HG03571 (cell line): Measurements from ENCODE around the gene NPS.

Source experiments
- ATAC-seq: cut with Tn5 transposase; IDR thresholded peaks from one replicate; pipeline ENCODE4 v1.9.1; 2021; ENCODE audit not compliant: unreplicated experiment

NPS gene

GRCh38 chr10:127556916-127557315, 7.8 kb downstream of the NPS start:
- ATAC-seq = no peak

DNA sequence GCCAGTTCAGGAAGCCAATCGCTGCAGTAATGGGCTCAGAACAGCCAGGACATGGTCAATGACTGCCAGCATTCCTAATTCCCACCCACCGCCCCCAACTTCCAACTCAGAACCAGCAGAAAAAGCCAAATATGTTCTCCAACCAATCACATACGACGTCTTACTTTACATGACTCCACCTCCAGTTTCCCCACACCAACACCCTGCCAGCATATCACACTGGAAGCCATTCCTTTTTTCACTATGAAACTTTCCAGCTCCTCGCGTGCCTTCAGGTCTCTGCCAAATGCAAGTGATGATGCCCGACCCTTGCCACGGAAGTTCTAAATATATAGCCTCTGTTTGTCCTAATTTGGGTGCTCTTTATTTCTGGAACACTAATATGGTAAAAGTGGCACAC, 12.5 kb downstream of the NPS start:
- no peak for ATAC-seq

- ATAC-seq = no peak
Observed at GRCh38 chr10:127563718-127564553, 14.8 kb downstream of the NPS start.

- no peak for ATAC-seq
Observed at GRCh38 chr10:127564644-127565043, 15.5 kb downstream of the NPS start.

DNA sequence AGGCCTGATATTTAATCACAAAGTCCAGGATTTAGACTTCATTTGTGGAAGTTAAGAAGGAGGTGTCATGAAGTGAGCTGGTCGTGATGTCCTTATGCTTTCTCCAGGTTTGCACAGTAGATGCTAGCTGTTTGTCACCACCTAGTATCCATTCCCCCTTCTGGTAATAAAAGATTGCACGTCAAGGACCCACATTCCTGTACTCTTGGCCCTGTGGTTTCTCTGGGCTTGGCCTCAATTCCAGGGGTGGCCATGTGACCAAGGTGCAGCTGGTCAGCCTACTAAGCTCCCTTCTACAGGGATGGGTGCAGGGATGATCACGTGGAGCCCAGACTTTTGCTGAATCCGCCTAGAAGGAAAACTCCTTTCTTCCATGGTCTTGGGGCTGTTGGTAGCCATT, 16.5 kb downstream of the NPS start:
- ATAC-seq = no peak

- no peak for ATAC-seq
Observed at GRCh38 chr10:127569210-127569609, 20.1 kb downstream of the NPS start.

GRCh38 chr10:127570036-127570435, 20.9 kb downstream of the NPS start:
- ATAC-seq = no peak

DNA sequence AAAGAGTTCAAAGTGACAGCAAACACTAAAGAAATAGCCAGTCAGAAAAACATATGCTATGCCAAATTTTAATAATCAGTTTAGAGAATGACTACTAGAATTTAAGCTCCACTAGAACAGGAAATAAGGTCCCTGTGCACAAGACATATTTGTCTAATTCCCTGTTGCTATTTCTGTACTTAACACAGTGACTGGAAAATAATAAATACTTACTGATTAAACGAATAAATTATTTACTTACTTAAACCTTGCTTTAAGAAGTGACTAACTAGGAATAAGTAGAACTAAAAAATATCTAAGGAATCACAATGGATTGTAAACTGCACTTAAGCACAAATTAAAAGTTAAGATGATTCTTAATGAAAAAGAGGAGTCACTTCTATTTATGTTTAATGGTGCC, 22.3 kb downstream of the NPS start:
- ATAC-seq = no peak

GRCh38 chr10:127576051-127576450, 26.9 kb downstream of the NPS start:
- no peak for ATAC-seq

- ATAC-seq = no peak
Observed at GRCh38 chr10:127576740-127577161, 27.6 kb downstream of the NPS start.

DNA sequence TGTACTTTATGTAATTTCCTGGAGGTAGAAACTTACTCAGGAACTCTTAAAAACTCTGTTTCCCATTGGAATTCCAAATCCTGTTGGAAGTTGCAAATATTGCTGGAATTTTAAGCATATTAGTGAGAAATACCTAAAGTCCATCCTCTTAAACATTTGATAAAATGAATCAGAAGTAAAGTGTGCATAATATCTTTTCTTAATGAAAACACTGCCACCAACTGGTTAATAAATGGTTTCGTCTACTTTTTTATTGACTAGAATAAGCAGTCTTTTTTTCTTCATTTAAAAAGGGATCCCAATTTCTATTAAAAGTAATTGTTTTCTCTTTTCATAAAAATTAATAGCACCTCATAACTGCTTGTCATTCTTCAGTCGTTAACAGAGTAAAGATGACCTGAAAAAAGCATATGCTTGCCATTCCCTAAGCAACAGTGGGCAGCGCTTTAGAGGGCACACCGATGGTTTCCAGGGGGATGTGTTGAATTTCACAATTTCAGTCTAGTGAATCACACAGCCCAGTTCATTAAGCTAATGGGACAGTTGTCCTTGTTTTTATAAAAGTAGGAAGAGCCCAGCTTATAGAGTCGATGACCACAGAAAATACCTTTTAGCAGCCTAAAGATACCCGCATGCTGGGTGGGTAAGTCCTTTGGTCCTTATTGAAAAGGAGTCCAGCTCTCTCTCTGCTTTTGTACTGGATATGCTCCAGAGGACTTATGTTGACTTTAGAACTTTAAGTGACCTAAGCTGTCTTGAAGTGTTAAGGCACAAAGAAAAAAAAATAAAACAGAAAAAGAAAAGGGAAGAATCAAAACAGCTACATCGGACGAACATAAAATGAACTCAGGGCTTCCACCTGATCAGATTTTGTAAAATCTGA, 28.5 kb downstream of the NPS start:
- ATAC-seq = no peak

DNA sequence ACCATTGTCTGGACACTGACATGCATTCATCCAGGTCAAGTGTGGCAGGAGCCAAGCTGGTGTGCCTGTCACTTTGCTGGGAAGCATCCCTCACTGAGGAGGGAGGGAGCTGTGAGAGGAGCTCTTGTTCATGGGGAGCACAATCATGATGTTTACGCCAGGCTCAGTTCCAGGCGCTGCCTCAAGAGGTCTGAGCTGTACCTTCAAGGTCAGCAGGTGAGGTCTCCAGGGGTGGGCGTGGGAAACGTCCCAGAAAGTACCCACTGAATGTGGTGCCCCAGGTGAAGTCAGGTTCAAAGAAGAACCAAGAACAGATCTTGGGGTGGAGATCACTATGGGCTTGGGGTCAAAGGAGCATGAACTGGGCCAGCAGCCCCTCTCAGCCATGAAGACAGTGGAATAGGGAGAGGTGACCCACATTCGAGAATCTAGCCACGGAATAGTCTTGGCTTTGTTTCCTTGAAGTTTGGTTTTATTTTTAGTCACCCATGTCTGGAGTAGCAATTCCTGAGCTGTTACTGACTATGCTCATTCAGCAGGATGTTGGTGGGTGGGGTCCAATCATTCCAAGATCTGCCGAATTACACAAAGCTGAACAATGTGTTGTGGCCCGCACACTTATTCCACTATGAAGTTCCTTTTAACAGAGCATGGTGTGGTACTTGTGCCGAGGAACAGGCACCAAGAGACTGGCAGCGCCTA, 29.3 kb downstream of the NPS start:
- ATAC-seq = no peak

DNA sequence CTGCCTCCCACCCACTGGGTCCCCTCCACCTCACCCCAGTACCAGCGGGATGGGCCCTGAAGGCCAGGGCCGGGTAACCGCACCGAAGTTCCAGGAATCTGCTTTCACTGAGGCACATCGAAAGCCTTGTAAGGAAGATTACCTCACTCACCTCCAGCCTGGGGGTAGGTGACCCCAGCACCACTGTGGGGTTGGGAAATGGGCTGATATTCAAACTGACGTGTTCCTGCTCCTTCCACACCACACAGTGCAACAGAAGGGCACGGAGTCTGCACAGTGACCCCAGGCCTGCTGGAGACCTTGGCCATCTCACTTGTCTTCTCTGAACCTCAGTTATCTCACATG, 29.8 kb downstream of the NPS start:
- no peak for ATAC-seq

DNA sequence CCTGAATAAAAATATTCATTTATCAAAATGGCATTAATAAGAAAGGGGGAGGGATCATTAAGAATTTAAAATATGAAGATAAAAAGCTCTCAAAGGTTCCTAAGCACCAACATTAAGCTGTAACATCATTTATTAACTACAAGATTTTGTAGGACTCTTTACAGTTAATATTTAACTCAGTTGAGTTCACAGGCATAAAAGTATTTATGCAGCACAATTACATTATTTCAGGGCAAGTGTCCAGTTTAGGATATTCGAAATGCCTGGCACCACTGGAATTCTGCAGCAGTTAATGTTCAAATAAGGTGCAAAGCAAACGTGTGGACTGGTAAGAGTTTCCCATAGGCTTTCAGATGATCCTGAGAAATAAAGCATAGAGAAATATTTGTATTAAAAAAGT, 30.5 kb downstream of the NPS start:
- no peak for ATAC-seq

- no peak for ATAC-seq
Observed at GRCh38 chr10:127580822-127581221, 31.7 kb downstream of the NPS start.

DNA sequence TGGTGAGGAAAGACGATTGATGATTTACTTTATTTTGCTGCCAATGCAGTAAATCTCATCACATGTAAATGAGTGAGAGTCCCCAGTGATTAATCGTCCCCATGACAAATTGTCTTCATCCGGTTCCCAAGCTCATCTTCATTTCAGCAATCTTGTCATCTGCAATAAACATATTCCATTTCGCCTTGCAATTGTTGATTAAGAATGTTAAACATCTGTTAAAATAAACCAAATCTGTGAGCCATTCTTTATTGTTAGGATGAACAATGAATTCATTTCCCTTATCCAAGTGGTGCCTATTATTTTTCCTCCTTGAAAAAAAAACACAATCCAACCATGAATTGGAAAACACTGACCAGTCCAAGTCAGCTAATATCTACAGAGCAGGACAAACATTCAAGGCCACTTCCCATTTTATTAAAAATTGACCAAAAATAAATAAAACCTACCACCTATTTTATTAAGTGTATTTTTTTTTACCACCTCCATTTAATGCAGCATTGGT, 36.5 kb downstream of the NPS start:
- ATAC-seq = no peak

DNA sequence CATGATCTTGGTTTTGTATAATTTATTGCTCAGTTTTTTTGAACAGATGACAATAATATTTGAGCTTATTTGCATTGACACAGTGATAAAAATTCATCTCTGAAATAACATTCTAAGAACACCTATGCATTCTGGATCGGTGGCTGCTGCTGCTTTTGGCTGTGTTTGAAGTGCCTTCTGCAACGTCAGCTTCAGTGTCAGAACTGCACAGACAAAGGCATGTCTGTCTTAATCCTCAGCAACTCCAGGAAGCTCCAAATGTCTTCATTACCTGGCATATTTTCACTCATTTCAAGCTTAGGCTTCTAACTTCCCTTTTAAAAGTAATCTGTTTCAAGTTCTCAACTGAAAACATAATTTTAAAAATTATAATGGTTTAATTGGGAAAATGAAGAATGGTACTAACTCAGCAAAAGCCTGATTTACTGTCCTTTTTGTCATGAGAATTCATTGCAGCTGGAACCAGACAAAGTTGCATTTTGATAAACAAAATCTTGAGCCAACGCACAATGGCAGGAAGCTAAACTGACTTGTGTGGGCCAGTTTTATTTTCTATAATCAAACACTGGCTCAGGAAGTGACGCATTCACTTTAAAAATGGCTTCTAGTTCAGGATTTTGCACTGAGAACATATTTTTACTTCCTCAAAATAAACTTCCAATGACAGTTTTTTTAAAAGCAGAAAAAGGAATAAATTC, 38.7 kb downstream of the NPS start:
- no peak for ATAC-seq

- no peak for ATAC-seq
Observed at GRCh38 chr10:127592586-127592985, 43.5 kb downstream of the NPS start.

GRCh38 chr10:127600479-127600878, 51.4 kb downstream of the NPS start:
- no peak for ATAC-seq
